Vagina (tissue), 2 donors: ENCODE data around the gene GDF15. TPM values are rescaled to one million over a fixed set of nuclear protein-coding genes. Genes with fewer than 3 reads are reported as not detected.

ENCODE experiments used
- DNase-seq, 2 donors: peaks; one replicate each; pipeline ENCODE4 v3.0.0-alpha.2; 2017; ENCODE audit errors: extremely low spot score in 2 of 2
- H3K27ac ChIP-seq: fragments of 200-600 bp; sonication (generic); one replicate; pipeline ENCODE4 v1.5.1; 2019
- H3K27me3 ChIP-seq: fragments of 200-600 bp; sonication (generic); one replicate; pipeline ENCODE4 v1.5.1; 2019
- H3K36me3 ChIP-seq, 2 donors: fragments of 200-600 bp; sonication (generic); one replicate each; pipeline ENCODE4 v1.5.1; 2017 to 2019
- H3K4me1 ChIP-seq: fragments of 200-600 bp; sonication (generic); one replicate; pipeline ENCODE4 v1.5.1; 2019
- H3K4me3 ChIP-seq, 2 donors: fragments of 200-600 bp; sonication (generic); 1 replicate in 1 of 2; 2 replicates in 1 of 2; pipeline ENCODE4 v1.5.1; 2016 to 2019
- H3K9me3 ChIP-seq: fragments of 200-600 bp; sonication (generic); one replicate; pipeline ENCODE4 v1.5.1; 2019
- CTCF ChIP-seq, 3 experiments: fragments of 450-650 bp in 2 of 3; fragments of 200-600 bp in 1 of 3; sonication (generic) in 1 of 3; IDR thresholded peaks; one replicate each; pipeline ENCODE4 v1.5.1; 2017 to 2019; ENCODE audit warnings: antibody characterized with exemption in 3 of 3, mild to moderate bottlenecking in 2 of 3, moderate library complexity in 2 of 3
- POLR2A ChIP-seq, 2 donors: fragments of 450-650 bp; IDR thresholded peaks; one replicate each; pipeline ENCODE4 v1.6.1; 2017; ENCODE audit warnings: antibody characterized with exemption in 2 of 2, mild to moderate bottlenecking in 2 of 2, moderate library complexity in 2 of 2
- POLR2AphosphoS5 ChIP-seq, 2 donors: sonication (generic); formaldehyde crosslinking; IDR thresholded peaks; one replicate each; pipeline ENCODE4 v1.9.0; 2017; ENCODE audit warnings: antibody characterized with exemption in 2 of 2, mild to moderate bottlenecking in 2 of 2, low read depth in 1 of 2; ENCODE audit not compliant: insufficient read depth in 1 of 2
- intact Hi-C: fragments of 100-400 bp; cut with DNase I; formaldehyde crosslinking; loops from one replicate; pipeline ENCODE4 v1.15.1; 2023
- total RNA-seq: library from RNA; depleted of rRNA; stranded (reverse); fragments of >200 nt; gene quantifications from one replicate; pipeline ENCODE4 v1.2.3, GENCODE V29; 2016

The GDF15 gene
- total RNA-seq, 1 donor from 2014 or later: 25.5 TPM

- H3K4me3 ChIP-seq: no peak overlapping the region
- no peak overlapping the region for H3K27ac ChIP-seq
- no peak for TF ChIP-seq POLR2A (IDR thresholded peaks at IDR 0.05)
- no peak for TF ChIP-seq CTCF (IDR thresholded peaks at IDR 0.05)
- TF ChIP-seq POLR2AphosphoS5 (IDR thresholded peaks at IDR 0.05; ENCODE audit: insufficient read depth in 1 of 2, low read depth in 1 of 2): no peak
- peaks cover 27% of the 10 kb centered on the region for H3K4me1 ChIP-seq
- H3K9me3 ChIP-seq: no peaks in the 10 kb centered on the region
- intact Hi-C loops: no loop called here
- H3K27me3 ChIP-seq: no peaks in the 10 kb centered on the region
- no peak for DNase-seq
- H3K36me3 ChIP-seq: no peaks in the 10 kb centered on the region
Observed at GRCh38 chr19:18384775-18385174, 1.2 kb upstream of the GDF15 start.

GRCh38 chr19:18385359-18385674, 641 bp upstream of the GDF15 start:
- H3K27ac ChIP-seq: peak overlapping the region; percentile 79
- H3K36me3 ChIP-seq: no peaks in the 10 kb centered on the region
- intact Hi-C loops: no loop called here
- H3K27me3 ChIP-seq: no peaks in the 10 kb centered on the region
- H3K4me1 ChIP-seq: peaks cover 22% of the 10 kb centered on the region
- no peak overlapping the region for H3K4me3 ChIP-seq
- H3K9me3 ChIP-seq: no peaks in the 10 kb centered on the region
- no peak for DNase-seq
- TF ChIP-seq CTCF (IDR thresholded peaks at IDR 0.05) (no peak), POLR2AphosphoS5 (IDR thresholded peaks at IDR 0.05; ENCODE audit: insufficient read depth in 1 of 2, low read depth in 1 of 2) (no peak), POLR2A (IDR thresholded peaks at IDR 0.05) (no peak)

GRCh38 chr19:18386543-18387271, 749 bp downstream of the GDF15 start:
- Histone ChIP-seq H3K36me3 (no peaks in the 10 kb centered on the region), H3K27ac (peak overlapping the region; percentile 79), H3K9me3 (no peaks in the 10 kb centered on the region), H3K4me3 (peak overlapping the region; percentile 23 to 36), H3K27me3 (no peaks in the 10 kb centered on the region), H3K4me1 (peaks cover 22% of the 10 kb centered on the region)
- TF ChIP-seq CTCF (IDR thresholded peaks at IDR 0.05) (no peak), POLR2AphosphoS5 (IDR thresholded peaks at IDR 0.05; ENCODE audit: insufficient read depth in 1 of 2, low read depth in 1 of 2) (no peak), POLR2A (IDR thresholded peaks at IDR 0.05) (no peak)
- intact Hi-C loops: no loop called here
- DNase-seq: no peak

GRCh38 chr19:18388100-18388959, 2.4 kb downstream of the GDF15 start:
- Histone ChIP-seq H3K27me3 (no peaks in the 10 kb centered on the region), H3K4me3 (peak overlapping the region; percentile 32 to 47), H3K4me1 (peaks cover 22% of the 10 kb centered on the region), H3K27ac (peak overlapping the region; percentile 62), H3K9me3 (no peaks in the 10 kb centered on the region), H3K36me3 (no peaks in the 10 kb centered on the region)
- DNase-seq: no peak
- intact Hi-C loops: no loop called here
- TF ChIP-seq POLR2A (IDR thresholded peaks at IDR 0.05) (no peak), CTCF (IDR thresholded peaks at IDR 0.05) (peak; percentile 95 to 98 (median 97)), POLR2AphosphoS5 (IDR thresholded peaks at IDR 0.05; ENCODE audit: insufficient read depth in 1 of 2, low read depth in 1 of 2) (peak in 1 of 2 donors; percentile 50)
